ENCODE measurements around the gene STMN3.
"Not testable (repeated sequence)": the region's sequence is repeated elsewhere in the genome, so short reads cannot be mapped to it uniquely, and the experiment has no call there.

The STMN3 gene

GRCh38 chr20:63601679-63602078 is 51.5 kb downstream of the STMN3 start:
- DNase-seq: not testable (repeated sequence)

GRCh38 chr20:63599396-63600050 is 53.7 kb downstream of the STMN3 start:
- no peak for DNase-seq

GRCh38 chr20:63598479-63599395 is 54.5 kb downstream of the STMN3 start:
- DNase-seq: no peak

- no peak for DNase-seq
Measured at GRCh38 chr20:63597651-63598478, 55.4 kb downstream of the STMN3 start.

GRCh38 chr20:63596423-63596822 is 56.8 kb downstream of the STMN3 start:
- DNase-seq: no peak

GRCh38 chr20:63595416-63596127 is 57.7 kb downstream of the STMN3 start:
- no peak for DNase-seq

GRCh38 chr20:63594043-63594561 is 59.1 kb downstream of the STMN3 start:
- DNase-seq: no peak

- no peak for DNase-seq
Measured at GRCh38 chr20:63592661-63593060, 60.6 kb downstream of the STMN3 start.

GRCh38 chr20:63591786-63592355 is 61.4 kb downstream of the STMN3 start:
- DNase-seq: no peak

- no peak for DNase-seq
Measured at GRCh38 chr20:63591147-63591533, 62.1 kb downstream of the STMN3 start.

GRCh38 chr20:63590218-63591146 is 62.7 kb downstream of the STMN3 start:
- no peak for DNase-seq
